HEK293 (cell line): ENCODE results near the gene ALLC.

Experiments used
- CTCF ChIA-PET: fragments of 350-600 bp; formaldehyde crosslinking; extraction: SDS; loops from one replicate; lab custom pipeline; 2021; ENCODE audit warnings: antibody characterized with exemption; lab: Yijun Ruan, JAX
- POLR2A ChIA-PET: fragments of 300-600 bp; formaldehyde crosslinking; extraction: SDS; loops from one replicate; lab custom pipeline; 2020; ENCODE audit warnings: antibody characterized with exemption, inconsistent platforms; lab: Yijun Ruan, JAX
- H3K27ac ChIP-seq: fragments of 200-500 bp; sonication (Bioruptor generic); 2 replicates; pipeline ENCODE4 v1.5.1; 2014; ENCODE audit warnings: low read depth, low read length, control low read depth, inconsistent platforms; ENCODE audit errors: extremely low read depth
- H3K36me3 ChIP-seq, 2 experiments: fragments of 200-500 bp in 1 of 2; sonication (Bioruptor generic) in 1 of 2; 1 replicate in 1 of 2; 2 replicates in 1 of 2; pipeline ENCODE4 v1.5.1; 2014 to 2017; ENCODE audit warnings: inconsistent platforms in 2 of 2, low read length in 2 of 2; ENCODE audit not compliant: control insufficient read depth in 2 of 2, insufficient read depth in 1 of 2
- H3K4me1 ChIP-seq: fragments of 200-500 bp; sonication (Bioruptor generic); 2 replicates; pipeline ENCODE4 v1.5.1; 2014; ENCODE audit warnings: mild to moderate bottlenecking, low read length, inconsistent platforms; ENCODE audit not compliant: control insufficient read depth, insufficient read depth
- H3K4me3 ChIP-seq: 2 replicates; pipeline ENCODE4 v1.5.1; 2011; ENCODE audit warnings: low read depth, mild to moderate bottlenecking, control low read depth, low read length, moderate library complexity
- H3K9me3 ChIP-seq: fragments of 200-500 bp; sonication (Bioruptor generic); 2 replicates; pipeline ENCODE4 v1.5.1; 2014; ENCODE audit warnings: low read depth, low read length, inconsistent platforms; ENCODE audit not compliant: control insufficient read depth, insufficient read depth
- GFI1B ChIP-seq: fragments of 450-650 bp; formaldehyde crosslinking; IDR thresholded peaks from 2 replicates; pipeline ENCODE4 v1.5.1; 2016; ENCODE audit warnings: missing biosample characterization, missing genetic modification characterization
- KLF8 ChIP-seq: fragments of 450-650 bp; formaldehyde crosslinking; IDR thresholded peaks from 2 replicates; pipeline ENCODE4 v1.5.1; 2016; ENCODE audit warnings: missing biosample characterization, missing genetic modification characterization
- OSR2 ChIP-seq: fragments of 450-650 bp; formaldehyde crosslinking; IDR thresholded peaks from 2 replicates; pipeline ENCODE4 v1.5.1; 2016; ENCODE audit warnings: missing biosample characterization, missing genetic modification characterization
- YY2 ChIP-seq: fragments of 450-650 bp; formaldehyde crosslinking; IDR thresholded peaks from 2 replicates; pipeline ENCODE4 v1.5.1; 2016; ENCODE audit warnings: missing biosample characterization, missing genetic modification characterization
- ZBTB20 ChIP-seq: fragments of 450-650 bp; formaldehyde crosslinking; IDR thresholded peaks from 2 replicates; pipeline ENCODE4 v1.5.1; 2016; ENCODE audit warnings: missing biosample characterization, missing genetic modification characterization
- ZNF174 ChIP-seq: fragments of 450-650 bp; formaldehyde crosslinking; IDR thresholded peaks from 2 replicates; pipeline ENCODE4 v1.5.0; 2017; ENCODE audit warnings: missing biosample characterization, mild to moderate bottlenecking, missing genetic modification characterization
- ZNF221 ChIP-seq: fragments of 450-650 bp; formaldehyde crosslinking; IDR thresholded peaks from 2 replicates; pipeline ENCODE4 v1.5.1; 2017; ENCODE audit warnings: missing biosample characterization, missing genetic modification characterization, borderline replicate concordance
- ZNF223 ChIP-seq: fragments of 450-650 bp; formaldehyde crosslinking; IDR thresholded peaks from 2 replicates; pipeline ENCODE4 v1.5.1; 2016; ENCODE audit warnings: missing biosample characterization, missing genetic modification characterization
- ZNF350 ChIP-seq: fragments of 450-650 bp; formaldehyde crosslinking; IDR thresholded peaks from 2 replicates; pipeline ENCODE4 v1.5.0; 2017; ENCODE audit warnings: missing biosample characterization, mild to moderate bottlenecking, missing genetic modification characterization
- ZNF394 ChIP-seq: fragments of 450-650 bp; formaldehyde crosslinking; IDR thresholded peaks from 2 replicates; pipeline ENCODE4 v1.5.1; 2016; ENCODE audit warnings: missing biosample characterization, missing genetic modification characterization, mild to moderate bottlenecking, moderate library complexity, borderline replicate concordance
- ZNF473 ChIP-seq: fragments of 450-650 bp; formaldehyde crosslinking; IDR thresholded peaks from 2 replicates; pipeline ENCODE4 v1.5.1; 2017; ENCODE audit warnings: missing biosample characterization, missing genetic modification characterization
- ZNF548 ChIP-seq: fragments of 450-650 bp; formaldehyde crosslinking; IDR thresholded peaks from 2 replicates; pipeline ENCODE4 v1.5.1; 2016; ENCODE audit warnings: missing biosample characterization, missing genetic modification characterization
- ZNF629 ChIP-seq: fragments of 450-650 bp; formaldehyde crosslinking; IDR thresholded peaks from 2 replicates; pipeline ENCODE4 v1.5.1; 2017; ENCODE audit warnings: missing biosample characterization, missing genetic modification characterization
- ZNF677 ChIP-seq: fragments of 450-650 bp; IDR thresholded peaks from 2 replicates; pipeline ENCODE4 v1.5.0; 2018; ENCODE audit warnings: missing biosample characterization, mild to moderate bottlenecking, missing genetic modification characterization, moderate library complexity
- TF ChIP-seq, protein P1 (sequence below): fragments of 450-650 bp; formaldehyde crosslinking; IDR thresholded peaks from 2 replicates; pipeline ENCODE4 v1.5.1; 2017; ENCODE audit warnings: missing biosample characterization, missing genetic modification characterization
- TF ChIP-seq, protein P2 (sequence below): fragments of 450-650 bp; formaldehyde crosslinking; IDR thresholded peaks from 2 replicates; pipeline ENCODE4 v1.5.1; 2016; ENCODE audit warnings: missing biosample characterization, missing genetic modification characterization, borderline replicate concordance
- TF ChIP-seq, protein P3 (sequence below): fragments of 450-650 bp; formaldehyde crosslinking; IDR thresholded peaks from 2 replicates; pipeline ENCODE4 v1.5.1; 2017; ENCODE audit warnings: missing biosample characterization, missing genetic modification characterization

The ALLC gene

DNA sequence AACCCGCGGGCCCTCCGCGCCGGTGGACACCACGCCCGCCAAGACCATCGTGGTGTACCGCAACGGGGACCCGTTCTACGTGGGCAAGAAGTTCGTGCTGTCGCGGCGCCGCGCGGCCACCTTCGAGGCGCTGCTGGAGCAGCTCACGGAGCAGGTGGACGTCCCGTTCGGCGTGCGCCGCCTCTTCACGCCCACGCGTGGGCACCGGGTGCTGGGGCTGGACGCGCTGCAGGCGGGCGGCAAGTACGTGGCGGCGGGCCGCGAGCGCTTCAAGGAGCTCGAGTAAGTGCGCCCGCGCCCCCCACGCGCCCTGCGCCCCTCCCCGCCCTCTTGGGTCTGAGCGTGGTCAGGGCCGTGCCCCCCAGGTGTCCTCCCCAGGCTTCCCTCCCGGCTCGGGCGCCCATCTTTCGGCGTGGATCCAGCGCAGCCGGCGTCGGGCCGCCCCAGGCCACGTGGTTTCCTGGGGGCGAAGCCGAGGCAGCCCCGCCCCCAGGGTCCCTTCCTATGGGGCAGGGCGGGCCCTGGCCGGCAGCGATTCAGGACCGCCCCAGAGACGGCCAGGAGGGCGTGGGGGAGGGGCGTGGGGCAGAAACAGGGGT is 45.9 kb downstream of the ALLC start (continued):
- TF ChIP-seq, protein P1, sequence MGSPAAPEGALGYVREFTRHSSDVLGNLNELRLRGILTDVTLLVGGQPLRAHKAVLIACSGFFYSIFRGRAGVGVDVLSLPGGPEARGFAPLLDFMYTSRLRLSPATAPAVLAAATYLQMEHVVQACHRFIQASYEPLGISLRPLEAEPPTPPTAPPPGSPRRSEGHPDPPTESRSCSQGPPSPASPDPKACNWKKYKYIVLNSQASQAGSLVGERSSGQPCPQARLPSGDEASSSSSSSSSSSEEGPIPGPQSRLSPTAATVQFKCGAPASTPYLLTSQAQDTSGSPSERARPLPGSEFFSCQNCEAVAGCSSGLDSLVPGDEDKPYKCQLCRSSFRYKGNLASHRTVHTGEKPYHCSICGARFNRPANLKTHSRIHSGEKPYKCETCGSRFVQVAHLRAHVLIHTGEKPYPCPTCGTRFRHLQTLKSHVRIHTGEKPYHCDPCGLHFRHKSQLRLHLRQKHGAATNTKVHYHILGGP = no peak

DNA sequence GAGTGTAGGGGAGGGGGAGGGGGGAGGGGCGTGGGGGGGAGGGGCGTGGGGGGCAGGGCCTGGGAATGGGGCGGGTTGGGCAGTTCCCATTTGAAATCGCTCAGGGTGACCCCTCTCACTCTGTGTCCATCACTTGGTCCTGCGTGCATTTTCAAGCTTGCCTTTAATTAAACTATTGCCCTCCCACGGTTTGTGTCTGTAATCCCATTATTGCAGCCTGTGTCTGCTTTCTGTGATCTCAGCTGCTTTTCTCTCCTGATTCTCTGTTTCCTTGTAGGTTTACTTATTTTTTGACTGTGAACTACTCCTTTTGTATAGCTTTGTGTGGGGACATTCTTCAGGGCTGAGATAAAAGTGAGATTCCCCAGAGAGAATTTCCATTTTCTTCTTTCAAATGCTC is 46.7 kb downstream of the ALLC start:
- no peak overlapping the region for H3K27ac ChIP-seq
- ChIA-PET POLR2A (no interaction called here), CTCF (interaction anchor here (0.8 kb wide), 1 partner anchor 159 kb away, joined by 3 read pairs; no protein-coding TSS in a partner anchor)
- no peaks in the 10 kb centered on the region for H3K9me3 ChIP-seq
- TF ChIP-seq ZNF221 (tag by site-specific recombination) (no peak), ZNF677 (tag by site-specific recombination) (no peak), ZNF629 (no peak)
- no peaks in the 10 kb centered on the region for H3K36me3 ChIP-seq
- H3K4me3 ChIP-seq = no peak overlapping the region
- H3K4me1 ChIP-seq = no peaks in the 10 kb centered on the region

DNA sequence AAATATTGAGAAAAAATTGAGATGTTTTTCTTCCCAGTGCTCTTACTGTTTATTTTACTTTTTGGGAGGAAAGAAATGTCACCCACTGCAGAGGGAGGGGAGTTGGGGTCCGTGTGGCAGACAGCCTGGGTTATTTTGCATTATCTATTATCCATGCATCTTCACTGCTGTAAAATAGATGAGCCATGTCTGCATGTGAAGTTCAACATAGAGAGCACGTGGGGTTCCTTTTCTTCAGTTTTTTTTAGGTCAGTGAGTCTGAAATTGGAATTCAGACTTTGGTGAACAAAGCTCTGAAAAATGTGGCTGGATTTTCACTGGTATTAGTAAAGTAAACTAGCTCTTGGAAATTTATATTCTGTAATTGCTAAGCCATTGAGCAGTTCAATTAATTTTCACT is 47.8 kb downstream of the ALLC start:
- TF ChIP-seq GFI1B (tag by site-specific recombination) (no peak), ZNF629 (no peak)
- TF ChIP-seq, protein P2, sequence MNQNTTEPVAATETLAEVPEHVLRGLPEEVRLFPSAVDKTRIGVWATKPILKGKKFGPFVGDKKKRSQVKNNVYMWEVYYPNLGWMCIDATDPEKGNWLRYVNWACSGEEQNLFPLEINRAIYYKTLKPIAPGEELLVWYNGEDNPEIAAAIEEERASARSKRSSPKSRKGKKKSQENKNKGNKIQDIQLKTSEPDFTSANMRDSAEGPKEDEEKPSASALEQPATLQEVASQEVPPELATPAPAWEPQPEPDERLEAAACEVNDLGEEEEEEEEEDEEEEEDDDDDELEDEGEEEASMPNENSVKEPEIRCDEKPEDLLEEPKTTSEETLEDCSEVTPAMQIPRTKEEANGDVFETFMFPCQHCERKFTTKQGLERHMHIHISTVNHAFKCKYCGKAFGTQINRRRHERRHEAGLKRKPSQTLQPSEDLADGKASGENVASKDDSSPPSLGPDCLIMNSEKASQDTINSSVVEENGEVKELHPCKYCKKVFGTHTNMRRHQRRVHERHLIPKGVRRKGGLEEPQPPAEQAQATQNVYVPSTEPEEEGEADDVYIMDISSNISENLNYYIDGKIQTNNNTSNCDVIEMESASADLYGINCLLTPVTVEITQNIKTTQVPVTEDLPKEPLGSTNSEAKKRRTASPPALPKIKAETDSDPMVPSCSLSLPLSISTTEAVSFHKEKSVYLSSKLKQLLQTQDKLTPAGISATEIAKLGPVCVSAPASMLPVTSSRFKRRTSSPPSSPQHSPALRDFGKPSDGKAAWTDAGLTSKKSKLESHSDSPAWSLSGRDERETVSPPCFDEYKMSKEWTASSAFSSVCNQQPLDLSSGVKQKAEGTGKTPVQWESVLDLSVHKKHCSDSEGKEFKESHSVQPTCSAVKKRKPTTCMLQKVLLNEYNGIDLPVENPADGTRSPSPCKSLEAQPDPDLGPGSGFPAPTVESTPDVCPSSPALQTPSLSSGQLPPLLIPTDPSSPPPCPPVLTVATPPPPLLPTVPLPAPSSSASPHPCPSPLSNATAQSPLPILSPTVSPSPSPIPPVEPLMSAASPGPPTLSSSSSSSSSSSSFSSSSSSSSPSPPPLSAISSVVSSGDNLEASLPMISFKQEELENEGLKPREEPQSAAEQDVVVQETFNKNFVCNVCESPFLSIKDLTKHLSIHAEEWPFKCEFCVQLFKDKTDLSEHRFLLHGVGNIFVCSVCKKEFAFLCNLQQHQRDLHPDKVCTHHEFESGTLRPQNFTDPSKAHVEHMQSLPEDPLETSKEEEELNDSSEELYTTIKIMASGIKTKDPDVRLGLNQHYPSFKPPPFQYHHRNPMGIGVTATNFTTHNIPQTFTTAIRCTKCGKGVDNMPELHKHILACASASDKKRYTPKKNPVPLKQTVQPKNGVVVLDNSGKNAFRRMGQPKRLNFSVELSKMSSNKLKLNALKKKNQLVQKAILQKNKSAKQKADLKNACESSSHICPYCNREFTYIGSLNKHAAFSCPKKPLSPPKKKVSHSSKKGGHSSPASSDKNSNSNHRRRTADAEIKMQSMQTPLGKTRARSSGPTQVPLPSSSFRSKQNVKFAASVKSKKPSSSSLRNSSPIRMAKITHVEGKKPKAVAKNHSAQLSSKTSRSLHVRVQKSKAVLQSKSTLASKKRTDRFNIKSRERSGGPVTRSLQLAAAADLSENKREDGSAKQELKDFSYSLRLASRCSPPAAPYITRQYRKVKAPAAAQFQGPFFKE (tag by site-specific recombination) = no peak
- ChIA-PET POLR2A (no interaction called here), CTCF (interaction anchor here (1.0 to 1.5 kb wide), 3 partner anchors 14 to 75 kb away, joined by 3 to 5 read pairs (median 3); no protein-coding TSS in a partner anchor)
- no peak overlapping the region for H3K27ac ChIP-seq
- H3K36me3 ChIP-seq = no peaks in the 10 kb centered on the region
- no peaks in the 10 kb centered on the region for H3K9me3 ChIP-seq
- no peak overlapping the region for H3K4me3 ChIP-seq
- no peaks in the 10 kb centered on the region for H3K4me1 ChIP-seq

DNA sequence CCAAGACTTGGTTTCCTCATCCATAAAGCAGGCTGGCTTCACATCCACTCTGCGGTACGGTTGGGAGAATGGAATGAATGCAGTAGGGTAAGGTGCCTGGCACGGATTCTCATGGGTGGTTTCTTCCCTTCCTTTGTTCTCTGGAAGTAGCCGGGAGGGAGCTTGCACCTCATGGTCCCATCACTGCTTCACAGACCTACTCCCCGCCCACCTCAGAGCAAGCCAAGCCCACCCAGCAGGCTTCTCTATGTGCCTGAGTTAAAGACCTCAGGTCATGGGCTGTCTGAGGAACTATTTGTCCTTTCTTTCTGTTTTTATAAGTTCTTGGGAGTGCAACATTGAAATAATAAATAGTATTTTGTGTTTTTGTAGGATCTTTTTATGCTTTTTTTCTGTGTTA is 48.9 kb downstream of the ALLC start:
- Histone ChIP-seq H3K4me3 (no peak overlapping the region), H3K9me3 (no peaks in the 10 kb centered on the region), H3K4me1 (no peaks in the 10 kb centered on the region), H3K36me3 (no peaks in the 10 kb centered on the region), H3K27ac (no peak overlapping the region)
- TF ChIP-seq OSR2 (tag by site-specific recombination) = no peak
- ChIA-PET CTCF (interaction anchor here (0.7 to 1.5 kb wide), 3 partner anchors 15 to 31 kb away, joined by 3 to 5 read pairs (median 3); no protein-coding TSS in a partner anchor), POLR2A (no interaction called here)

DNA sequence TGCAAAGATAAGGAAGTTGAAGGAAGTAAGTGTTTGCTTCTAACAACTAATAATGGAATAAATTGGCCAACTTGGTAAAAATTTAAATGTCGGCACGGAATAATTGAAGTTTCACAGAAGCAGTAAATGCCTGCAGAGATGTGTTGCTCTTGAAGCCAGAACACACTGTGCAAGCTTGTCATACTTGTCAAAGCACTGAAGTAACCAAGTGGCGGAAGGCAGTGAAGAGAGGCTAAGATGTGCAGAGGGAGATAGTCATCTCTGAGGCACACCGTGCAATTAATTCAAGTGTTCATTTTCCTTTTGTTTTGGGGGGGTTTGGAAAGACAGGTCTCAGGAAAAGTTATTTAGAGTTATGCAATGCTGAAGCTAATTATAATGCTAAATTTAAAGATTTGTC is 50.6 kb downstream of the ALLC start:
- Histone ChIP-seq H3K27ac (no peak overlapping the region), H3K4me3 (no peak overlapping the region), H3K9me3 (no peaks in the 10 kb centered on the region), H3K4me1 (no peaks in the 10 kb centered on the region), H3K36me3 (no peaks in the 10 kb centered on the region)
- TF ChIP-seq ZNF548 (no peak), ZNF223 (tag by site-specific recombination) (no peak), YY2 (no peak), ZNF174 (no peak), ZNF394 (tag by site-specific recombination) (no peak), ZBTB20 (tag by site-specific recombination) (no peak), KLF8 (tag by site-specific recombination) (no peak), ZNF473 (tag by site-specific recombination) (no peak), ZNF350 (tag by site-specific recombination) (no peak)
- TF ChIP-seq, protein P3, sequence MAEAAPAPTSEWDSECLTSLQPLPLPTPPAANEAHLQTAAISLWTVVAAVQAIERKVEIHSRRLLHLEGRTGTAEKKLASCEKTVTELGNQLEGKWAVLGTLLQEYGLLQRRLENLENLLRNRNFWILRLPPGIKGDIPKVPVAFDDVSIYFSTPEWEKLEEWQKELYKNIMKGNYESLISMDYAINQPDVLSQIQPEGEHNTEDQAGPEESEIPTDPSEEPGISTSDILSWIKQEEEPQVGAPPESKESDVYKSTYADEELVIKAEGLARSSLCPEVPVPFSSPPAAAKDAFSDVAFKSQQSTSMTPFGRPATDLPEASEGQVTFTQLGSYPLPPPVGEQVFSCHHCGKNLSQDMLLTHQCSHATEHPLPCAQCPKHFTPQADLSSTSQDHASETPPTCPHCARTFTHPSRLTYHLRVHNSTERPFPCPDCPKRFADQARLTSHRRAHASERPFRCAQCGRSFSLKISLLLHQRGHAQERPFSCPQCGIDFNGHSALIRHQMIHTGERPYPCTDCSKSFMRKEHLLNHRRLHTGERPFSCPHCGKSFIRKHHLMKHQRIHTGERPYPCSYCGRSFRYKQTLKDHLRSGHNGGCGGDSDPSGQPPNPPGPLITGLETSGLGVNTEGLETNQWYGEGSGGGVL (tag by site-specific recombination) = no peak
- CTCF ChIA-PET = interaction anchor here (0.7 kb wide), 1 partner anchor 119 kb away, joined by 3 read pairs; no protein-coding TSS in a partner anchor
- POLR2A ChIA-PET = no interaction called here
